Measurements from ENCODE around the gene WWOX. TPM values are rescaled to one million over a fixed set of nuclear protein-coding genes. Genes with fewer than 3 reads are reported as not detected.
A peak's percentile ranks its signal among the peaks of the same experiment; 100 is the strongest.

The WWOX gene
- total RNA-seq, 3 donors from 2014 or later = 11.7 to 18.0 (median 13.8) TPM

DNA sequence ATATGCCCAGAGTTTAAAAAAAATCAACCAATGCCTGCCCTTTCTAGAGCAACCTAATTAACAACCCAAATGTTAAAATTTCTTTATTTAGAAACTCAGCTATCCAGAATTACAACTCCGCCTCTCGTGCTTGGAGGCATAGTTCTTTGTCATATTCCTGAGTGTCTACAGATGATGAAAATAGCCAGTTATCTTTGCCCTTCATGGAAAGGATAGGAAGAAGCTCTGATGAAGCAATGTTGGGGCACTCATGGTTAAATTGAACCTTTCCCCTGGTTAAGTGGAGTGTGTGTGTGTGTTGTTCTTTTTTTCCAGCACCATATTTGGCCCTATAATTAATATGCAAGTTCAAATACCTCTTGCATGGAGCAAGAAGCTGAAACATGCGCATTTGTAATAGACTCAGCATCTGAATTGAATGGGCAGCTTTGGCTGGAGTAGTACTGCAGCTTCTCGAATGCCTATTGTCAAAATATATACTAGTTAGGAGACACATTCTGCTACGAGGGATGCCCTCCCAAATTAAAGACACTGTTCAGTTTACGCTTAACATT is 506.2 kb downstream of the WWOX start:
- Histone ChIP-seq H3K36me3 (ENCODE audit: low read depth) (no peaks in the 10 kb centered on the region), H3K4me3 (no peak overlapping the region), H3K4me1 (ENCODE audit: low read depth) (peaks cover 5% of the 10 kb centered on the region), H3K9me3 (no peaks in the 10 kb centered on the region)
- intact Hi-C loops (cut with DNase I, micrococcal nuclease) = no loop called here
- ATAC-seq (no peak), DNase-seq (no peak)
- no peak for TF ChIP-seq CTCF (IDR thresholded peaks at IDR 0.05)

GRCh38 chr16:78606545-78606944 is 507.1 kb downstream of the WWOX start:
- H3K4me3 ChIP-seq = no peak overlapping the region
- ATAC-seq (no peak), DNase-seq (no peak)
- no peaks in the 10 kb centered on the region for H3K9me3 ChIP-seq
- H3K36me3 ChIP-seq (ENCODE audit: low read depth) = no peaks in the 10 kb centered on the region
- H3K4me1 ChIP-seq (ENCODE audit: low read depth) = peaks cover 5% of the 10 kb centered on the region
- no peak for TF ChIP-seq CTCF (IDR thresholded peaks at IDR 0.05)
- intact Hi-C loops (cut with DNase I, micrococcal nuclease) = no loop called here

- no peaks in the 10 kb centered on the region for H3K36me3 ChIP-seq (ENCODE audit: low read depth)
- intact Hi-C loops (cut with DNase I, micrococcal nuclease) = no loop called here
- H3K9me3 ChIP-seq = no peaks in the 10 kb centered on the region
- ATAC-seq = no peak
- peaks cover 5% of the 10 kb centered on the region for H3K4me1 ChIP-seq (ENCODE audit: low read depth)
- H3K4me3 ChIP-seq = no peak overlapping the region
- DNase-seq = no peak
- no peak for TF ChIP-seq CTCF (IDR thresholded peaks at IDR 0.05)
Measured at GRCh38 chr16:78607022-78607421, 507.6 kb downstream of the WWOX start.

DNA sequence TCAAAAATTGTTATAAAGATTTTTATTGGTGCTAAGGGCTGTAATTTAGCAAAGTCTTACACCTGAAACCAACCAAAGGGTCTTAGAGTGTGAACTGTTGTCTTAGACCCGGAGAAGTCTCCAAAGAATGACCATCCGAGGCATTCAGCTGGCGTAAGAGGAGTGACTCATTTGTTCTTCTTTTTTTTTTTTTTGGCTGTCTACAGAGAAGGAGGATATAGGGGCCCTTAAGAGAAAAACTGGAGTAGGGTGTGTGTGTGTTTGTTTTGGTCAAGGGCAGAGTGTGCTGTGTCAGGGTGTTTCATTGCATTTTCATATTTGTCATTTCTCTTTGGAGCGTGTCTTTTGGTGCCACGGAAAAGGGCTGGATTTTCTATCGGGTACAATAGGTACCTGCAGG is 508.0 kb downstream of the WWOX start:
- Histone ChIP-seq H3K36me3 (ENCODE audit: low read depth) (no peaks in the 10 kb centered on the region), H3K4me1 (ENCODE audit: low read depth) (peaks cover 5% of the 10 kb centered on the region), H3K4me3 (no peak overlapping the region), H3K9me3 (no peaks in the 10 kb centered on the region)
- peak; percentile 63 for ATAC-seq
- no peak for DNase-seq
- intact Hi-C loops (cut with DNase I, micrococcal nuclease) = no loop called here
- no peak for TF ChIP-seq CTCF (IDR thresholded peaks at IDR 0.05)

- Histone ChIP-seq H3K9me3 (no peaks in the 10 kb centered on the region), H3K4me1 (ENCODE audit: low read depth) (peaks cover 5% of the 10 kb centered on the region), H3K4me3 (no peak overlapping the region), H3K36me3 (ENCODE audit: low read depth) (no peaks in the 10 kb centered on the region)
- ATAC-seq (no peak), DNase-seq (peak in 1 of 3 donors; percentile 4)
- intact Hi-C loops (cut with DNase I, micrococcal nuclease) = no loop called here
- no peak for TF ChIP-seq CTCF (IDR thresholded peaks at IDR 0.05)
Measured at GRCh38 chr16:78608305-78608776, 508.9 kb downstream of the WWOX start.
